Measurements from ENCODE around the gene NT5C1A. TPM values are rescaled to one million over a fixed set of nuclear protein-coding genes. Genes with fewer than 3 reads are reported as not detected.

The NT5C1A gene
- polyA plus RNA-seq, 2 of the 4 experiments (the other 2 are of a cell fraction) = not detected

- ATAC-seq = no peak
- POLR2A ChIA-PET = no interaction called here
Observed at GRCh38 chr1:39645411-39646043, 26.4 kb downstream of the NT5C1A start.

GRCh38 chr1:39643705-39644104 lies 28.2 kb downstream of the NT5C1A start:
- TF ChIP-seq E2F6 (IDR thresholded peaks at IDR 0.05; ENCODE audit: borderline replicate concordance, low read depth) (no peak), NR3C1 (IDR thresholded peaks at IDR 0.05) (no peak), GATA3 (IDR thresholded peaks at IDR 0.05; ENCODE audit: borderline replicate concordance) (no peak), ZFP36 (IDR thresholded peaks at IDR 0.05; ENCODE audit: borderline replicate concordance, partially characterized antibody) (no peak), CBX8 (IDR thresholded peaks at IDR 0.05) (no peak), ESRRA (IDR thresholded peaks at IDR 0.05; ENCODE audit: borderline replicate concordance, low read length) (no peak), TFCP2L1 (CRISPR knock-in tag; IDR thresholded peaks at IDR 0.05) (no peak)
- TF ChIP-seq, protein P1, sequence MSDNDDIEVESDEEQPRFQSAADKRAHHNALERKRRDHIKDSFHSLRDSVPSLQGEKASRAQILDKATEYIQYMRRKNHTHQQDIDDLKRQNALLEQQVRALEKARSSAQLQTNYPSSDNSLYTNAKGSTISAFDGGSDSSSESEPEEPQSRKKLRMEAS (IDR thresholded peaks at IDR 0.05) = no peak
- TF ChIP-seq, protein P2, sequence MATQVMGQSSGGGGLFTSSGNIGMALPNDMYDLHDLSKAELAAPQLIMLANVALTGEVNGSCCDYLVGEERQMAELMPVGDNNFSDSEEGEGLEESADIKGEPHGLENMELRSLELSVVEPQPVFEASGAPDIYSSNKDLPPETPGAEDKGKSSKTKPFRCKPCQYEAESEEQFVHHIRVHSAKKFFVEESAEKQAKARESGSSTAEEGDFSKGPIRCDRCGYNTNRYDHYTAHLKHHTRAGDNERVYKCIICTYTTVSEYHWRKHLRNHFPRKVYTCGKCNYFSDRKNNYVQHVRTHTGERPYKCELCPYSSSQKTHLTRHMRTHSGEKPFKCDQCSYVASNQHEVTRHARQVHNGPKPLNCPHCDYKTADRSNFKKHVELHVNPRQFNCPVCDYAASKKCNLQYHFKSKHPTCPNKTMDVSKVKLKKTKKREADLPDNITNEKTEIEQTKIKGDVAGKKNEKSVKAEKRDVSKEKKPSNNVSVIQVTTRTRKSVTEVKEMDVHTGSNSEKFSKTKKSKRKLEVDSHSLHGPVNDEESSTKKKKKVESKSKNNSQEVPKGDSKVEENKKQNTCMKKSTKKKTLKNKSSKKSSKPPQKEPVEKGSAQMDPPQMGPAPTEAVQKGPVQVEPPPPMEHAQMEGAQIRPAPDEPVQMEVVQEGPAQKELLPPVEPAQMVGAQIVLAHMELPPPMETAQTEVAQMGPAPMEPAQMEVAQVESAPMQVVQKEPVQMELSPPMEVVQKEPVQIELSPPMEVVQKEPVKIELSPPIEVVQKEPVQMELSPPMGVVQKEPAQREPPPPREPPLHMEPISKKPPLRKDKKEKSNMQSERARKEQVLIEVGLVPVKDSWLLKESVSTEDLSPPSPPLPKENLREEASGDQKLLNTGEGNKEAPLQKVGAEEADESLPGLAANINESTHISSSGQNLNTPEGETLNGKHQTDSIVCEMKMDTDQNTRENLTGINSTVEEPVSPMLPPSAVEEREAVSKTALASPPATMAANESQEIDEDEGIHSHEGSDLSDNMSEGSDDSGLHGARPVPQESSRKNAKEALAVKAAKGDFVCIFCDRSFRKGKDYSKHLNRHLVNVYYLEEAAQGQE (IDR thresholded peaks at IDR 0.05) = no peak
- ATAC-seq (no peak), DNase-seq (ENCODE audit: low read depth in 1 of 2, low spot score in 1 of 2) (no peak), FAIRE-seq (no peak)
- H3K4me1 ChIP-seq = no peaks in the 10 kb centered on the region
- no peak overlapping the region for H3K4me2 ChIP-seq
- 85% methylated on average over 3 of the region's 3 CpGs for WGBS (ENCODE audit: missing lambda C conversion rate)
- H3K27ac ChIP-seq = no peak overlapping the region
- ChIA-PET POLR2A (no interaction called here), CTCF (interaction anchor here (1.0 to 1.3 kb wide), 5 partner anchors 9 to 156 kb away, joined by 3 to 6 read pairs (median 3); no protein-coding TSS in a partner anchor)
- H3K4me3 ChIP-seq = no peak overlapping the region
- H3K9me3 ChIP-seq = no peaks in the 10 kb centered on the region

More at GRCh38 chr1:39645411-39646043, 26.4 kb downstream of the NT5C1A start:
- FAIRE-seq = no peak
- no peaks in the 10 kb centered on the region for H3K4me1 ChIP-seq
- TF ChIP-seq FOSB (CRISPR knock-in tag; IDR thresholded peaks at IDR 0.05) = no peak
- H3K4me2 ChIP-seq = no peak overlapping the region
- CTCF ChIA-PET = interaction anchor here (3.4 to 9.8 kb wide), 2 partner anchors 12 to 37 kb away, joined by 24 to 109 read pairs; no protein-coding TSS in a partner anchor
- no peaks in the 10 kb centered on the region for H3K9me3 ChIP-seq
- no peak for DNase-seq (ENCODE audit: low read depth in 1 of 2, low spot score in 1 of 2)
- H3K27ac ChIP-seq = no peak overlapping the region
- WGBS (ENCODE audit: missing lambda C conversion rate) = 62% methylated on average over 3 of the region's 3 CpGs
- H3K4me3 ChIP-seq = no peak overlapping the region

- no peak for ATAC-seq
- no peaks in the 10 kb centered on the region for H3K4me1 ChIP-seq
- WGBS (ENCODE audit: missing lambda C conversion rate) = 64% methylated on average over 4 of the region's 4 CpGs
- no peak overlapping the region for H3K4me2 ChIP-seq
- CTCF ChIA-PET = interaction anchor here (0.7 to 2.7 kb wide), 5 partner anchors 15 to 37 kb away, joined by 3 to 19 read pairs (median 3); no protein-coding TSS in a partner anchor
- no peak for DNase-seq (ENCODE audit: low read depth in 1 of 2, low spot score in 1 of 2)
- POLR2A ChIA-PET = no interaction called here
- FAIRE-seq = no peak
- H3K4me3 ChIP-seq = no peak overlapping the region
- H3K27ac ChIP-seq = no peak overlapping the region
- TF ChIP-seq SMC3 (IDR thresholded peaks at IDR 0.05) (no peak), MYC (IDR thresholded peaks at IDR 0.05; ENCODE audit: borderline replicate concordance, low read length) (no peak), EHF (CRISPR knock-in tag; IDR thresholded peaks at IDR 0.05) (no peak), CEBPB (IDR thresholded peaks at IDR 0.05) (no peak), HDAC2 (IDR thresholded peaks at IDR 0.05) (no peak), ZSCAN20 (CRISPR knock-in tag; IDR thresholded peaks at IDR 0.05) (no peak), RARB (CRISPR knock-in tag; IDR thresholded peaks at IDR 0.05) (no peak), TFCP2L1 (CRISPR knock-in tag; IDR thresholded peaks at IDR 0.05) (no peak)
- TF ChIP-seq, protein P3, sequence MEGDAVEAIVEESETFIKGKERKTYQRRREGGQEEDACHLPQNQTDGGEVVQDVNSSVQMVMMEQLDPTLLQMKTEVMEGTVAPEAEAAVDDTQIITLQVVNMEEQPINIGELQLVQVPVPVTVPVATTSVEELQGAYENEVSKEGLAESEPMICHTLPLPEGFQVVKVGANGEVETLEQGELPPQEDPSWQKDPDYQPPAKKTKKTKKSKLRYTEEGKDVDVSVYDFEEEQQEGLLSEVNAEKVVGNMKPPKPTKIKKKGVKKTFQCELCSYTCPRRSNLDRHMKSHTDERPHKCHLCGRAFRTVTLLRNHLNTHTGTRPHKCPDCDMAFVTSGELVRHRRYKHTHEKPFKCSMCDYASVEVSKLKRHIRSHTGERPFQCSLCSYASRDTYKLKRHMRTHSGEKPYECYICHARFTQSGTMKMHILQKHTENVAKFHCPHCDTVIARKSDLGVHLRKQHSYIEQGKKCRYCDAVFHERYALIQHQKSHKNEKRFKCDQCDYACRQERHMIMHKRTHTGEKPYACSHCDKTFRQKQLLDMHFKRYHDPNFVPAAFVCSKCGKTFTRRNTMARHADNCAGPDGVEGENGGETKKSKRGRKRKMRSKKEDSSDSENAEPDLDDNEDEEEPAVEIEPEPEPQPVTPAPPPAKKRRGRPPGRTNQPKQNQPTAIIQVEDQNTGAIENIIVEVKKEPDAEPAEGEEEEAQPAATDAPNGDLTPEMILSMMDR (IDR thresholded peaks at IDR 0.05) = no peak
- H3K9me3 ChIP-seq = no peaks in the 10 kb centered on the region
Observed at GRCh38 chr1:39642796-39643195, 29.1 kb downstream of the NT5C1A start.
